AG09319 (cell line): ENCODE results near the gene MGA.
A peak's percentile ranks its signal among the peaks of the same experiment; 100 is the strongest.

ENCODE experiments used
- DNase-seq: peaks from one replicate; pipeline ENCODE4 v3.0.0-alpha.2; 2010; ENCODE audit warnings: low read depth; ENCODE audit errors: extremely low read depth
- CTCF ChIP-seq: IDR thresholded peaks from 2 replicates; pipeline ENCODE4 v1.5.1; 2011; ENCODE audit warnings: low read depth, mild to moderate bottlenecking, inconsistent platforms, low read length, moderate library complexity

Gene MGA

DNA sequence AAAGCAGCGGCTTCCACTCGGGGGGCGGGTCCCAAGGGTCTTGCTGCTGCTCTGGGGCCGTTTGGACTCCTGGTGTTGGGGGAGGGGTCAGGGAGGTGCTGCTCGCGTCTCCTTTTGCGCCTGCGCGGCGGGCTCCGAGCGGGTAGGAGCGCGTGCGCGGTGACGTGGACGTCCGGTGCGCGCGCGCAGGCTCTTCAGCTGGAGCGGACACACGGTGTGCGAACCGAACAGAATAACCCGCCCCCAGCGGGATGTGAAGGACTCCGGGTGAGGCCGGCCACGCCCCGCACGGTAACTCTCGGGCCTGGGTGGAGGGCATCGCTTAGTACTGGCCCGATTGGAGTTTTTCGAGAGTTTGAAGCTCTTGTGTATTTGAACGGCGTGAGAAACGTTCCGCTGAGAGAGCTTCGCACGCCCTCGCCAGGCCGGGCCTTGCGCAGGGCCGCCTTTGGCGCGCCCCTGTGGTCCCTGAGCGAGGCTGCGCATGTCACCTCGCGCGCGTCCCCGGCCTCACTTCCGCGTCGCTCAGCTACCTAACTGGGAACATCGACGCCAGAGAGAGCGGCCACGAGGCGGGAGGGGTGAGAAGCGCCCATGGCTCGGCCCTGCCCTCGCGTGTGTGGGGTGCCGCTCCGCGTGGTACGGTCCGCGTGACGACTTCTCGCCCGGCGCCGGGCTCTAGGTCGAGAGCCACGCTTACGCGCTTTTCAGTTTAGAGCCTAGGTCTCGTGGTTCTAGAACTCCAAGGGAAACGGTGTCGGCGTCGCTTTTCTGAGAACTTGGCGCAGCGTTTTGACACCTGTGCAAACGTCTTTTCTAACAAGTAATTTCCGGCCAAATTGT lies at the start of gene MGA:
TSS of gene MGA (plus strand) at position 171 of the 843 bp plus-strand sequence.
- DNase-seq = peak; percentile 83
- peak; percentile 17 for TF ChIP-seq CTCF

GRCh38 chr15:41620536-41621199 lies 39.5 kb upstream of the MGA start:
- TF ChIP-seq CTCF = no peak
- DNase-seq = no peak

GRCh38 chr15:41621200-41622193 lies 38.7 kb upstream of the MGA start:
- no peak for TF ChIP-seq CTCF
- DNase-seq = peak; percentile 38

DNA sequence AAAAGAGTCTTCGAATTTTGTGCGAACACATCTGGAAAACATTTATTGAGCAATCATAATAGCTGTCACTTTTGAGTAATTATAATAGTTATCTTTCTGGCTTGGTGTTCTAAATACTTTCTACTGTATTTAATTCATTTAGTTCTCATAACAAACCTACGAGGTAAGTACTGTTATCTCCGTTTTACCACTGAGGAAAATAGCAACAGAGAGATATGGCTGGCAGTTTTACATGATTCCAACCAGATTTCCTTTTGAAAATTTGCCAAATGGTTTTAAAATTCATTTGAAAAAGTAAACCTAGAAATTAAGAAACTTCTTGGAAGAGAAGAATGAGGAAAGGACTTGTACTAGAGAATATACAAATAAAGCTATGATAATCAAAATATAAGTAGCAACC lies 37.3 kb upstream of the MGA start:
- DNase-seq = no peak
- no peak for TF ChIP-seq CTCF

- no peak for TF ChIP-seq CTCF
- no peak for DNase-seq
Measured at GRCh38 chr15:41627203-41627602, 33.0 kb upstream of the MGA start.

GRCh38 chr15:41629463-41629862 lies 30.7 kb upstream of the MGA start:
- TF ChIP-seq CTCF = no peak
- DNase-seq = no peak
